ENCODE measurements around the gene OR2AE1. TPM values are rescaled to one million over a fixed set of nuclear protein-coding genes. Genes with fewer than 3 reads are reported as not detected.

OR2AE1 gene
- total RNA-seq, 4 donors from 2014 or later = not detected

- DNase-seq = no peak
- H3K36me3 ChIP-seq = no peaks in the 10 kb centered on the region
- intact Hi-C loops (cut with DNase I; ENCODE audit: low total_unique reads) (no loop called here), in situ Hi-C loops (cut with MboI; ENCODE audit: low pct_ligation_motif_present in 1 of 4, low pct_unique_long_range_greater_than_20kb in 1 of 4, low sequenced_read_pairs in 3 of 4) (no loop called here)
- WGBS, 2 donors (ENCODE audit: low coverage in 1 of 2) = 87 to 89% methylated on average over 3 to 4 of the region's 4 CpGs
- TF ChIP-seq EP300 (IDR thresholded peaks at IDR 0.05; ENCODE audit: low read depth) (no peak), POLR2AphosphoS5 (IDR thresholded peaks at IDR 0.05) (no peak), POLR2A (IDR thresholded peaks at IDR 0.05) (no peak)
- TF ChIP-seq, protein P1, sequence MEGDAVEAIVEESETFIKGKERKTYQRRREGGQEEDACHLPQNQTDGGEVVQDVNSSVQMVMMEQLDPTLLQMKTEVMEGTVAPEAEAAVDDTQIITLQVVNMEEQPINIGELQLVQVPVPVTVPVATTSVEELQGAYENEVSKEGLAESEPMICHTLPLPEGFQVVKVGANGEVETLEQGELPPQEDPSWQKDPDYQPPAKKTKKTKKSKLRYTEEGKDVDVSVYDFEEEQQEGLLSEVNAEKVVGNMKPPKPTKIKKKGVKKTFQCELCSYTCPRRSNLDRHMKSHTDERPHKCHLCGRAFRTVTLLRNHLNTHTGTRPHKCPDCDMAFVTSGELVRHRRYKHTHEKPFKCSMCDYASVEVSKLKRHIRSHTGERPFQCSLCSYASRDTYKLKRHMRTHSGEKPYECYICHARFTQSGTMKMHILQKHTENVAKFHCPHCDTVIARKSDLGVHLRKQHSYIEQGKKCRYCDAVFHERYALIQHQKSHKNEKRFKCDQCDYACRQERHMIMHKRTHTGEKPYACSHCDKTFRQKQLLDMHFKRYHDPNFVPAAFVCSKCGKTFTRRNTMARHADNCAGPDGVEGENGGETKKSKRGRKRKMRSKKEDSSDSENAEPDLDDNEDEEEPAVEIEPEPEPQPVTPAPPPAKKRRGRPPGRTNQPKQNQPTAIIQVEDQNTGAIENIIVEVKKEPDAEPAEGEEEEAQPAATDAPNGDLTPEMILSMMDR (IDR thresholded peaks at IDR 0.05) = no peak
- peaks cover 3 to 28% (median 10%) of the 10 kb centered on the region in 4 donors for H3K4me1 ChIP-seq
- no peak overlapping the region for H3K4me3 ChIP-seq
- no peaks in the 10 kb centered on the region for H3K9me3 ChIP-seq
- H3K27ac ChIP-seq = no peak overlapping the region
- H3K27me3 ChIP-seq = no peaks in the 10 kb centered on the region
Observed at GRCh38 chr7:99835189-99835588, 41.6 kb downstream of the OR2AE1 start.

- no peaks in the 10 kb centered on the region for H3K27me3 ChIP-seq
- H3K27ac ChIP-seq = no peak overlapping the region
- DNase-seq = no peak
- TF ChIP-seq, protein P1 (IDR thresholded peaks at IDR 0.05) = no peak
- TF ChIP-seq POLR2AphosphoS5 (IDR thresholded peaks at IDR 0.05) = no peak
- TF ChIP-seq POLR2A (IDR thresholded peaks at IDR 0.05) = no peak
- intact Hi-C loops (cut with DNase I; ENCODE audit: low total_unique reads) (no loop called here), in situ Hi-C loops (cut with MboI; ENCODE audit: low pct_ligation_motif_present in 1 of 4, low pct_unique_long_range_greater_than_20kb in 1 of 4, low sequenced_read_pairs in 3 of 4) (no loop called here)
- no peaks in the 10 kb centered on the region for H3K9me3 ChIP-seq
- peaks cover 3 to 28% (median 10%) of the 10 kb centered on the region in 4 donors for H3K4me1 ChIP-seq
- H3K4me3 ChIP-seq = no peak overlapping the region
- WGBS, 2 donors (ENCODE audit: low coverage in 1 of 2) = 92 to 94% methylated on average over 2 of the region's 2 CpGs
- H3K36me3 ChIP-seq = no peaks in the 10 kb centered on the region
Observed at GRCh38 chr7:99834382-99834781, 42.5 kb downstream of the OR2AE1 start.

GRCh38 chr7:99833289-99833877, 43.5 kb downstream of the OR2AE1 start:
- no peaks in the 10 kb centered on the region for H3K36me3 ChIP-seq
- WGBS, 2 donors (ENCODE audit: low coverage in 1 of 2) = 66 to 77% methylated on average over 6 to 8 of the region's 8 CpGs
- in situ Hi-C loops (cut with MboI; ENCODE audit: low pct_ligation_motif_present in 1 of 4, low pct_unique_long_range_greater_than_20kb in 1 of 4, low sequenced_read_pairs in 3 of 4) = no loop called here
- TF ChIP-seq, protein P1 (IDR thresholded peaks at IDR 0.05) = no peak
- TF ChIP-seq EP300 (IDR thresholded peaks at IDR 0.05; ENCODE audit: low read depth) (no peak), POLR2A (IDR thresholded peaks at IDR 0.05) (no peak), POLR2AphosphoS5 (IDR thresholded peaks at IDR 0.05) (no peak)
- no peak for DNase-seq
- H3K9me3 ChIP-seq = no peaks in the 10 kb centered on the region
- intact Hi-C loops (cut with DNase I; ENCODE audit: low total_unique reads) = no loop called here
- H3K27ac ChIP-seq = no peak overlapping the region
- peaks cover 3 to 26% (median 11%) of the 10 kb centered on the region in 4 donors for H3K4me1 ChIP-seq
- no peak overlapping the region for H3K4me3 ChIP-seq
- H3K27me3 ChIP-seq = no peaks in the 10 kb centered on the region

GRCh38 chr7:99831595-99831994, 45.2 kb downstream of the OR2AE1 start:
- peaks cover 0 to 17% (median 8%) of the 10 kb centered on the region in 4 donors for H3K4me1 ChIP-seq
- H3K4me3 ChIP-seq = no peak overlapping the region
- intact Hi-C loops (cut with DNase I; ENCODE audit: low total_unique reads) (no loop called here), in situ Hi-C loops (cut with MboI; ENCODE audit: low pct_ligation_motif_present in 1 of 4, low pct_unique_long_range_greater_than_20kb in 1 of 4, low sequenced_read_pairs in 3 of 4) (no loop called here)
- no peak overlapping the region for H3K27ac ChIP-seq
- DNase-seq = no peak
- TF ChIP-seq, protein P1 (IDR thresholded peaks at IDR 0.05) = no peak
- TF ChIP-seq POLR2A (IDR thresholded peaks at IDR 0.05) (no peak), EP300 (IDR thresholded peaks at IDR 0.05; ENCODE audit: low read depth) (no peak), POLR2AphosphoS5 (IDR thresholded peaks at IDR 0.05) (no peak)
- no peaks in the 10 kb centered on the region for H3K36me3 ChIP-seq
- H3K27me3 ChIP-seq = no peaks in the 10 kb centered on the region
- no peaks in the 10 kb centered on the region for H3K9me3 ChIP-seq
